ENCODE data around the gene FBN1.

The FBN1 gene

GRCh38 chr15:48449734-48450133, 195.8 kb downstream of the FBN1 start:
- DNase-seq (ENCODE audit: low read depth, low spot score): no peak
- no peak overlapping the region for H3K9ac ChIP-seq (ENCODE audit: insufficient read length)
- H3K27ac ChIP-seq: no peak overlapping the region
- TF ChIP-seq EZH2 (IDR thresholded peaks at IDR 0.05) (no peak), POLR2AphosphoS5 (IDR thresholded peaks at IDR 0.05; ENCODE audit: borderline replicate concordance, low read depth, low read length) (no peak), FOXP2 (optimal IDR thresholded peaks at IDR 0.05; ENCODE audit: control extremely low read depth, extremely low read length, insufficient read depth) (no peak)
- no peaks in the 10 kb centered on the region for H3K36me3 ChIP-seq (ENCODE audit: insufficient read depth, low read length)
- no peaks in the 10 kb centered on the region for H3K9me3 ChIP-seq (ENCODE audit: low read depth, low read length)
- no peak overlapping the region for H3K4me3 ChIP-seq

- no peak for TF ChIP-seq POLR2AphosphoS5 (IDR thresholded peaks at IDR 0.05; ENCODE audit: borderline replicate concordance, low read depth, low read length)
- TF ChIP-seq FOXP2 (optimal IDR thresholded peaks at IDR 0.05; ENCODE audit: control extremely low read depth, extremely low read length, insufficient read depth): no peak
- TF ChIP-seq EZH2 (IDR thresholded peaks at IDR 0.05): no peak
- DNase-seq (ENCODE audit: low read depth, low spot score): no peak
- Histone ChIP-seq H3K27ac (no peak overlapping the region), H3K9me3 (ENCODE audit: low read depth, low read length) (no peaks in the 10 kb centered on the region), H3K9ac (ENCODE audit: insufficient read length) (no peak overlapping the region), H3K36me3 (ENCODE audit: insufficient read depth, low read length) (no peaks in the 10 kb centered on the region), H3K4me3 (no peak overlapping the region)
Measured at GRCh38 chr15:48447657-48448056, 197.9 kb downstream of the FBN1 start.

GRCh38 chr15:48447058-48447457, 198.5 kb downstream of the FBN1 start:
- Histone ChIP-seq H3K27ac (no peak overlapping the region), H3K9ac (ENCODE audit: insufficient read length) (no peak overlapping the region), H3K9me3 (ENCODE audit: low read depth, low read length) (no peaks in the 10 kb centered on the region), H3K36me3 (ENCODE audit: insufficient read depth, low read length) (no peaks in the 10 kb centered on the region), H3K4me3 (no peak overlapping the region)
- no peak for DNase-seq (ENCODE audit: low read depth, low spot score)
- TF ChIP-seq POLR2AphosphoS5 (IDR thresholded peaks at IDR 0.05; ENCODE audit: borderline replicate concordance, low read depth, low read length): no peak
- TF ChIP-seq FOXP2 (optimal IDR thresholded peaks at IDR 0.05; ENCODE audit: control extremely low read depth, extremely low read length, insufficient read depth): no peak
- no peak for TF ChIP-seq EZH2 (IDR thresholded peaks at IDR 0.05)

- no peak overlapping the region for H3K27ac ChIP-seq
- no peaks in the 10 kb centered on the region for H3K9me3 ChIP-seq (ENCODE audit: low read depth, low read length)
- no peaks in the 10 kb centered on the region for H3K36me3 ChIP-seq (ENCODE audit: insufficient read depth, low read length)
- no peak overlapping the region for H3K9ac ChIP-seq (ENCODE audit: insufficient read length)
- no peak for DNase-seq (ENCODE audit: low read depth, low spot score)
- TF ChIP-seq FOXP2 (optimal IDR thresholded peaks at IDR 0.05; ENCODE audit: control extremely low read depth, extremely low read length, insufficient read depth): no peak
- no peak overlapping the region for H3K4me3 ChIP-seq
Measured at GRCh38 chr15:48442011-48442410, 203.5 kb downstream of the FBN1 start.

GRCh38 chr15:48440084-48440483, 205.4 kb downstream of the FBN1 start:
- no peak for DNase-seq (ENCODE audit: low read depth, low spot score)
- no peak overlapping the region for H3K9ac ChIP-seq (ENCODE audit: insufficient read length)
- H3K36me3 ChIP-seq (ENCODE audit: insufficient read depth, low read length): no peaks in the 10 kb centered on the region
- TF ChIP-seq FOXP2 (optimal IDR thresholded peaks at IDR 0.05; ENCODE audit: control extremely low read depth, extremely low read length, insufficient read depth): no peak
- no peak for TF ChIP-seq EZH2 (IDR thresholded peaks at IDR 0.05)
- TF ChIP-seq POLR2AphosphoS5 (IDR thresholded peaks at IDR 0.05; ENCODE audit: borderline replicate concordance, low read depth, low read length): no peak
- no peak overlapping the region for H3K4me3 ChIP-seq
- no peak overlapping the region for H3K27ac ChIP-seq
- no peaks in the 10 kb centered on the region for H3K9me3 ChIP-seq (ENCODE audit: low read depth, low read length)

GRCh38 chr15:48437178-48437577, 208.3 kb downstream of the FBN1 start:
- no peak for DNase-seq (ENCODE audit: low read depth, low spot score)
- H3K9ac ChIP-seq (ENCODE audit: insufficient read length): no peak overlapping the region
- no peak overlapping the region for H3K4me3 ChIP-seq
- no peak overlapping the region for H3K27ac ChIP-seq
- H3K9me3 ChIP-seq (ENCODE audit: low read depth, low read length): no peaks in the 10 kb centered on the region
- no peaks in the 10 kb centered on the region for H3K36me3 ChIP-seq (ENCODE audit: insufficient read depth, low read length)
- TF ChIP-seq EZH2 (IDR thresholded peaks at IDR 0.05): no peak
- TF ChIP-seq POLR2AphosphoS5 (IDR thresholded peaks at IDR 0.05; ENCODE audit: borderline replicate concordance, low read depth, low read length): no peak
- no peak for TF ChIP-seq FOXP2 (optimal IDR thresholded peaks at IDR 0.05; ENCODE audit: control extremely low read depth, extremely low read length, insufficient read depth)

GRCh38 chr15:48435321-48435720, 210.2 kb downstream of the FBN1 start:
- no peak overlapping the region for H3K27ac ChIP-seq
- no peaks in the 10 kb centered on the region for H3K9me3 ChIP-seq (ENCODE audit: low read depth, low read length)
- TF ChIP-seq POLR2AphosphoS5 (IDR thresholded peaks at IDR 0.05; ENCODE audit: borderline replicate concordance, low read depth, low read length) (no peak), FOXP2 (optimal IDR thresholded peaks at IDR 0.05; ENCODE audit: control extremely low read depth, extremely low read length, insufficient read depth) (no peak), EZH2 (IDR thresholded peaks at IDR 0.05) (no peak)
- no peak for DNase-seq (ENCODE audit: low read depth, low spot score)
- no peak overlapping the region for H3K4me3 ChIP-seq
- H3K36me3 ChIP-seq (ENCODE audit: insufficient read depth, low read length): no peaks in the 10 kb centered on the region
- H3K9ac ChIP-seq (ENCODE audit: insufficient read length): no peak overlapping the region

- no peaks in the 10 kb centered on the region for H3K9me3 ChIP-seq (ENCODE audit: low read depth, low read length)
- TF ChIP-seq EZH2 (IDR thresholded peaks at IDR 0.05): no peak
- H3K36me3 ChIP-seq (ENCODE audit: insufficient read depth, low read length): no peaks in the 10 kb centered on the region
- H3K4me3 ChIP-seq: no peak overlapping the region
- DNase-seq (ENCODE audit: low read depth, low spot score): no peak
- no peak overlapping the region for H3K9ac ChIP-seq (ENCODE audit: insufficient read length)
- H3K27ac ChIP-seq: no peak overlapping the region
Measured at GRCh38 chr15:48433226-48433886, 212.2 kb downstream of the FBN1 start.

- TF ChIP-seq EZH2 (IDR thresholded peaks at IDR 0.05) (no peak), FOXP2 (optimal IDR thresholded peaks at IDR 0.05; ENCODE audit: control extremely low read depth, extremely low read length, insufficient read depth) (no peak), POLR2AphosphoS5 (IDR thresholded peaks at IDR 0.05; ENCODE audit: borderline replicate concordance, low read depth, low read length) (no peak)
- H3K9ac ChIP-seq (ENCODE audit: insufficient read length): no peak overlapping the region
- DNase-seq (ENCODE audit: low read depth, low spot score): no peak
- no peak overlapping the region for H3K27ac ChIP-seq
- H3K4me3 ChIP-seq: no peak overlapping the region
- H3K36me3 ChIP-seq (ENCODE audit: insufficient read depth, low read length): no peaks in the 10 kb centered on the region
- H3K9me3 ChIP-seq (ENCODE audit: low read depth, low read length): no peaks in the 10 kb centered on the region
Measured at GRCh38 chr15:48432688-48433087, 212.8 kb downstream of the FBN1 start.
